Activated CD8-positive, alpha-beta memory T cell treated with anti-CD3 and anti-CD28 coated beads for 36 hours (primary cell): Measurements from ENCODE around the gene TMEM178B. TPM values are rescaled to one million over a fixed set of nuclear protein-coding genes. Genes with fewer than 3 reads are reported as not detected.

ENCODE experiments used
- CTCF ChIA-PET: fragments of 350-600 bp; sonication (Branson Sonifier 250); formaldehyde crosslinking; loops from one replicate; lab custom pipeline; 2021; ENCODE audit warnings: antibody characterized with exemption; lab: Charles Lee
- POLR2A ChIA-PET: fragments of 350-600 bp; sonication (Branson Sonifier 250); formaldehyde crosslinking; loops from one replicate; lab custom pipeline; 2021; ENCODE audit warnings: antibody characterized with exemption; lab: Charles Lee
- total RNA-seq, 2 experiments: library from RNA; stranded (reverse); gene quantifications; one replicate each; pipeline ENCODE4 v1.2.3, GENCODE V29; 2021

Gene TMEM178B
- total RNA-seq, 2 experiments from 2014 or later, result 0.51 to 0.75 TPM

GRCh38 chr7:141461924-141462323 lies 388.1 kb downstream of the TMEM178B start:
- ChIA-PET POLR2A (no interaction called here), CTCF (no interaction called here)

DNA sequence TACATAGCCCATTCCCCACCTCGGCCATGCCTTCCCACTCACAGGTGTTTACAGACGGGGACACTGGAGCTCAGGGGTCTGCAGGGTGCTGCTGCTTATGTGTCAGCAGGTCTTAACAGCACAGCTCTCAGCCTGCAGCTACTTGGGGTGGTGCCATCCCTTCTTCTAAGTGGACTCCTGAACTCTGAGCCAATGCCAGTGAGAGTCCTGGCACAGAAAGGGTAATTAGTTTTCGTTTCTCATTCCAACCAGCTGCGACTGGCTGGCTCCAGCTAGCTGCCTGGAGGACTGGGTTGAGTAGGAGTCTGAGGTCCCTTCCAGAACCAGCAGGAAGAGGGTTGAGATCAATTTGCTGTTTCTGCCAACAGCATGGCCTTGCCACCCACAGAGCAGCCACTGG lies 389.1 kb downstream of the TMEM178B start:
- CTCF ChIA-PET, result no interaction called here
- POLR2A ChIA-PET, result no interaction called here

GRCh38 chr7:141463986-141464385 lies 390.1 kb downstream of the TMEM178B start:
- ChIA-PET POLR2A (no interaction called here), CTCF (no interaction called here)

- ChIA-PET POLR2A (no interaction called here), CTCF (no interaction called here)
Measured at GRCh38 chr7:141464551-141464950, 390.7 kb downstream of the TMEM178B start.

- POLR2A ChIA-PET, result no interaction called here
- CTCF ChIA-PET, result no interaction called here
Measured at GRCh38 chr7:141466151-141466904, 392.5 kb downstream of the TMEM178B start.

- ChIA-PET POLR2A (no interaction called here), CTCF (no interaction called here)
Measured at GRCh38 chr7:141468341-141468740, 394.5 kb downstream of the TMEM178B start.

GRCh38 chr7:141475679-141476078 lies 401.8 kb downstream of the TMEM178B start:
- ChIA-PET POLR2A (no interaction called here), CTCF (no interaction called here)

- ChIA-PET POLR2A (no interaction called here), CTCF (no interaction called here)
Measured at GRCh38 chr7:141477865-141478264, 404.0 kb downstream of the TMEM178B start.

- ChIA-PET CTCF (no interaction called here), POLR2A (no interaction called here)
Measured at GRCh38 chr7:141478845-141479244, 405.0 kb downstream of the TMEM178B start.

- CTCF ChIA-PET, result no interaction called here
- POLR2A ChIA-PET, result no interaction called here
Measured at GRCh38 chr7:141480953-141481352, 407.1 kb downstream of the TMEM178B start.

DNA sequence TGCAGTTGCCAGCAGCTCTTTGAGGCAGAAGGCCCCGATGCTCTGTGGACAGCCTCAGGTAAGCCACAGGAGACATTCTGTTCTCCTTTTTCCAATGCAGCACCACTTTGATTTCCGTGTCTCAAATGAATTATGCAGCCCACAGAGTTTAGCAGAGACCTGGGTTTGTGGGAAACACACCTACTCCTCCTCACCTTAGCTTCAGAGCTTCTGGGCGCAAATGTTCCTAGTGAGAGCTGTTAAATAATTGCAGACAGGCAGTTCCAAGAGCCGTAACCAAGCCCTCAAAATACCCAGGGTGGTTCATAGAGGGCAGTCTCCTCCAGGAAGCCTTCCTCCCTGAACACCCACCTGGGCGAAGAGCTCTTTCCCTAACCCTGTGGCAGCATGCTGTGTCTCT lies 408.1 kb downstream of the TMEM178B start:
- ChIA-PET POLR2A (no interaction called here), CTCF (no interaction called here)

DNA sequence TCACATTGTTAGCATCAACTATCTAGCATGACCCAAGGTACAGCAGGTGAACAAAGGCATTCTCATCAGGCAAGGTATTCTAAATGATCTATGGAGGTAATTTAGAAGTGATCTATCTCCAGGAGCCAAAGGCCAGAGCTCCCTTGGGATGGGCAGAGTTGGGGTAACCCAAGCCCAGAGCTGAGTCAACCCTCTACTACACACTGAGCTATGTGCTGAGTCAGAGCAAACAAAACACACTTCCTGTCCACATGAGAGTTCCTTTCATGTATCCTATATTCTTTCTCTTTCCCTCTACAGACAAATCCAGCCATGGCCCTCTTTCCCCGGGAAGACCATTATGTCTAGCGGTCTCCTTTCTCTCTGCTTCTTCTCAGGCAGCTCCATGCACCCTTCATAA lies 409.2 kb downstream of the TMEM178B start:
- ChIA-PET CTCF (no interaction called here), POLR2A (no interaction called here)

- ChIA-PET POLR2A (no interaction called here), CTCF (no interaction called here)
Measured at GRCh38 chr7:141484907-141485306, 411.0 kb downstream of the TMEM178B start.

GRCh38 chr7:141486959-141487358 lies 413.1 kb downstream of the TMEM178B start:
- POLR2A ChIA-PET, result no interaction called here
- CTCF ChIA-PET, result no interaction called here

DNA sequence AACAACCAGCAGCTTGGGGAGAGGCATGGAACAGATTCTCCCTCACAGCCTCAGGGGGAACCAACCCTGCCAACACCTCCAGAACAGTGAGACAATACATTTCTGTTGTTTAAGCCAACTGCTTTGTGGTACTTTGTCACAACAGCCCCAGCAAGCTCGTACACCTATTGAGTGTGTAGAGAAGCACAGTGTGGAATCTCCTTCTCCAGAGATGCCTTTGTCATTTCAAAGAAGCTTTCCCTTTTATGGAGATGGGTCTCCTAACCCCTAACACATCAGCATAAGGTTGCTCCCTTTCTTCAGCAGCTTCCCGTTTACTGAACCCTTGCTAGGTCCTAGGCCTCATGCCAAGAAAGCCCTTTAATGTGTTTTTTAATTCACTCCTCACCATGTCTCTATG lies 416.6 kb downstream of the TMEM178B start:
- POLR2A ChIA-PET, result no interaction called here
- CTCF ChIA-PET, result no interaction called here

- ChIA-PET POLR2A (no interaction called here), CTCF (no interaction called here)
Measured at GRCh38 chr7:141495057-141495456, 421.2 kb downstream of the TMEM178B start.

DNA sequence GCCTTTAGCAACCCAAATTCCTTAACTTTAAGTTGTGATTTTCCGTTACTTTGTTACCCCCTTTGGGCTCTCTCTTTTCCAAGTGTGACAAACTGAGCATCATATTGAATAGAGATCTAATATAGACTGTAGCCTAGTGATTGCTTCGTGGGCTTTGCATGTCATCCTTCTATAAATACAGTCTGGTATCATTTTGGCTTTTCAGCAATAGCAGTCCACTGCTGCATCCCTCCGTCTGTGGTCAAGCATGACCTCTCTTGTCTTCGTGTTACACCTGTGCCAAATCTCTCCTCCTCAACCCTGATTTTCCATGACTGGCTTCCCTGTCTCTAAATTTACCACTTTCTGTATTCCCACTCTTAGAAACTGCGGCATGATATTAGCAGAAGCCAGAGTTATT lies 423.5 kb downstream of the TMEM178B start:
- ChIA-PET CTCF (no interaction called here), POLR2A (no interaction called here)

GRCh38 chr7:141500608-141501007 lies 426.7 kb downstream of the TMEM178B start:
- ChIA-PET CTCF (interaction anchor here (1.2 kb wide), 1 partner anchor 10 kb away, joined by 3 read pairs; no protein-coding TSS in a partner anchor), POLR2A (no interaction called here)

GRCh38 chr7:141501451-141501850 lies 427.6 kb downstream of the TMEM178B start:
- ChIA-PET CTCF (interaction anchor here (1.2 kb wide), 1 partner anchor 9 kb away, joined by 3 read pairs; no protein-coding TSS in a partner anchor), POLR2A (no interaction called here)

GRCh38 chr7:141511316-141511675 lies 437.4 kb downstream of the TMEM178B start:
- CTCF ChIA-PET, result interaction anchor here (1.3 kb wide), 1 partner anchor 10 kb away, joined by 3 read pairs; no protein-coding TSS in a partner anchor
- POLR2A ChIA-PET, result no interaction called here

GRCh38 chr7:141511676-141512396 lies 438.0 kb downstream of the TMEM178B start:
- CTCF ChIA-PET, result no interaction called here
- POLR2A ChIA-PET, result no interaction called here
